ENCODE measurements around the gene SUGP1. TPM values are rescaled to one million over a fixed set of nuclear protein-coding genes. Genes with fewer than 3 reads are reported as not detected.
"Not testable (repeated sequence)": the region's sequence is repeated elsewhere in the genome, so short reads cannot be mapped to it uniquely, and the experiment has no call there.

SUGP1 gene, protein sequence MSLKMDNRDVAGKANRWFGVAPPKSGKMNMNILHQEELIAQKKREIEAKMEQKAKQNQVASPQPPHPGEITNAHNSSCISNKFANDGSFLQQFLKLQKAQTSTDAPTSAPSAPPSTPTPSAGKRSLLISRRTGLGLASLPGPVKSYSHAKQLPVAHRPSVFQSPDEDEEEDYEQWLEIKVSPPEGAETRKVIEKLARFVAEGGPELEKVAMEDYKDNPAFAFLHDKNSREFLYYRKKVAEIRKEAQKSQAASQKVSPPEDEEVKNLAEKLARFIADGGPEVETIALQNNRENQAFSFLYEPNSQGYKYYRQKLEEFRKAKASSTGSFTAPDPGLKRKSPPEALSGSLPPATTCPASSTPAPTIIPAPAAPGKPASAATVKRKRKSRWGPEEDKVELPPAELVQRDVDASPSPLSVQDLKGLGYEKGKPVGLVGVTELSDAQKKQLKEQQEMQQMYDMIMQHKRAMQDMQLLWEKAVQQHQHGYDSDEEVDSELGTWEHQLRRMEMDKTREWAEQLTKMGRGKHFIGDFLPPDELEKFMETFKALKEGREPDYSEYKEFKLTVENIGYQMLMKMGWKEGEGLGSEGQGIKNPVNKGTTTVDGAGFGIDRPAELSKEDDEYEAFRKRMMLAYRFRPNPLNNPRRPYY
- 10 to 100 TPM; 61.1 to 69.6 TPM for total RNA-seq

DNA sequence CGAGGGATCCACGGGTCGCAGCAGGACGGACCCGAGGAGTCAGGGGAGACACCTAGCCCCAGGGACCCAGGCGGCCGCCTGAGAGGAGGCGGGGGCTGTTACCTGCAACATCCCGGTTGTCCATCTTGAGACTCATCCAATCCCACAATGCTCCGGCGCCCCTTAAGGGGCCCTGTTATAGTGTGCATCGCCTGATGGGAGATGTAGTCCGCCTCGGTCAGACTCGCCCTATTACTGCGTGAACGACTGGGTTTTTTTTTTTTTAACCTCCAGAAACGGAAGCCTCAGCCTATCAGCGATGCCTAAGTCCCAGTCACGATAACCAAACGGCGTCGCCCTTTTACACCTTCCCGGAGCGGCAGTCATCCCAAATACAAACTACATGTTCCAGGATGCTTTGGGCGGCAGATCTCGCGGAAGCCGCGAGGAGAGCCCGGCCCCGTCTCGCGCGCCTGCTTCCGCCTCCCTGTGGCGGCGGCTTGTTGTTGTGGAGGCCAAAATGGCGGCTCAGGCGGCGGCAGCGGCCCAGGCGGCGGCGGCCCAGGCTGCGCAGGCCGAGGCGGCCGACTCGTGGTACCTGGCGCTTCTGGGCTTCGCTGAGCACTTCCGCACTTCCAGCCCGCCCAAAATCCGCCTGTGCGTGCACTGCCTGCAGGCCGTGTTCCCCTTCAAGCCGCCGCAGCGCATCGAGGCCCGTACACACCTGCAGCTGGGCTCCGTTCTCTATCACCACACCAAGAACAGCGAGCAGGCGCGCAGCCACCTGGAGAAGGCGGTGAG, at the start of gene SUGP1, which contains the start of gene MAU2:
Gene SUGP1 (minus strand): TSS at position 149 of the 780 bp plus-strand sequence. CDS start 13 bp downstream, at position 136.
Gene MAU2 (plus strand): TSS at position 469 of the 780 bp plus-strand sequence. CDS start 31 bp downstream, at position 500.
- Mint-ChIP-seq H3K4me1 (ENCODE audit: low read depth in 2 of 2) (peaks cover 17 to 29% of the 10 kb centered on the region in 2 donors), H3K4me3 (peak within 1 kb of the TSS; percentile 97), H3K27ac (peak within 1 kb of the TSS; percentile 87 to 97), H3K9me3 (no peaks in the 10 kb centered on the region), H3K27me3 (no peaks in the 10 kb centered on the region), H3K36me3 (peaks cover 7% of the 10 kb centered on the region)
- DNase-seq (ENCODE audit: low spot score) = peak; percentile 92
- ATAC-seq = peak; percentile 96 to 97

GRCh38 chr19:19368087-19368486, 47.8 kb upstream of the SUGP1 start:
- Mint-ChIP-seq H3K4me3 (no peak overlapping the region), H3K4me1 (ENCODE audit: low read depth in 2 of 2) (peaks cover 12 to 18% of the 10 kb centered on the region in 2 donors), H3K27me3 (no peaks in the 10 kb centered on the region), H3K9me3 (no peaks in the 10 kb centered on the region), H3K36me3 (no peaks in the 10 kb centered on the region), H3K27ac (no peak overlapping the region)
- DNase-seq (ENCODE audit: low spot score) = no peak
- ATAC-seq = no peak

- no peaks in the 10 kb centered on the region for H3K27me3 Mint-ChIP-seq
- peak; percentile 87 for DNase-seq (ENCODE audit: low spot score)
Observed at GRCh38 chr19:19366434-19367396, 46.4 kb upstream of the SUGP1 start.

GRCh38 chr19:19362075-19362474, 41.8 kb upstream of the SUGP1 start:
- Mint-ChIP-seq H3K27me3 (no peaks in the 10 kb centered on the region), H3K27ac (peak overlapping the region; percentile 37 to 48), H3K4me1 (ENCODE audit: low read depth in 2 of 2) (peaks cover 17% of the 10 kb centered on the region in 2 donors), H3K9me3 (no peaks in the 10 kb centered on the region), H3K36me3 (no peaks in the 10 kb centered on the region), H3K4me3 (no peak overlapping the region)
- no peak for ATAC-seq
- no peak for DNase-seq (ENCODE audit: low spot score)

More at GRCh38 chr19:19366434-19367396, 46.4 kb upstream of the SUGP1 start:
- Mint-ChIP-seq H3K9me3 (no peaks in the 10 kb centered on the region), H3K27ac (peak overlapping the region; percentile 41 to 76), H3K36me3 (no peaks in the 10 kb centered on the region), H3K4me1 (ENCODE audit: low read depth in 2 of 2) (peaks cover 12 to 13% of the 10 kb centered on the region in 2 donors), H3K4me3 (peak overlapping the region; percentile 39)
- ATAC-seq = peak; percentile 91 to 92

DNA sequence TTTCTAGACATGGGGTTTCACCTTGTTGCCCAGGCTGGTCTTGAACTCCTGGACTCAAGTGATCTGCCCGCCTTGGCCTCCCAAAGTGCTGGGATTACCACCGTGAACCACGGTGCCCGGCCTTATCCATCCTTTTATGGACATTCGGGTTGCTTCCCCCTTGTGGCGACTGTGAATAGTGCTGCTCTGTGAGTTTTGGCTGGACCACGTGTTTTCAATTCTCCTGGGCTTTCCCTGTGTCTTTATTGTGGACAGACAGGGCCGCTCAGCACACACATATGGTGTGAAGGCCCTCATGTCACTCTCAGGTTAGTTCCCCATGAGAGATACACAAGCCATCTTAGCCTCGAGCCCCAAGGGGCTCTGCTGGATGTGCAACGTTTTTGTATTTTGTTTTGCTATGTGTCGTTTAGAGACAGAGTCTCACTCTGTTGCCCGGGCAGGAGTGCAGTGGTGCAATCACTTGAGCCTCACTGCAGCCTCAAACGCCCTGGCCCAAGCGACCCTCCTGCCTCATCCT, 40.8 kb upstream of the SUGP1 start:
- peak overlapping the region; percentile 51 for H3K4me3 Mint-ChIP-seq
- peak overlapping the region; percentile 64 to 67 for H3K27ac Mint-ChIP-seq
- H3K36me3 Mint-ChIP-seq = no peaks in the 10 kb centered on the region
- ATAC-seq (peak; percentile 81), DNase-seq (ENCODE audit: low spot score) (peak; percentile 72)
- no peaks in the 10 kb centered on the region for H3K9me3 Mint-ChIP-seq
- H3K4me1 Mint-ChIP-seq (ENCODE audit: low read depth in 2 of 2) = peaks cover 12 to 17% of the 10 kb centered on the region in 2 donors
- H3K27me3 Mint-ChIP-seq = no peaks in the 10 kb centered on the region

DNA sequence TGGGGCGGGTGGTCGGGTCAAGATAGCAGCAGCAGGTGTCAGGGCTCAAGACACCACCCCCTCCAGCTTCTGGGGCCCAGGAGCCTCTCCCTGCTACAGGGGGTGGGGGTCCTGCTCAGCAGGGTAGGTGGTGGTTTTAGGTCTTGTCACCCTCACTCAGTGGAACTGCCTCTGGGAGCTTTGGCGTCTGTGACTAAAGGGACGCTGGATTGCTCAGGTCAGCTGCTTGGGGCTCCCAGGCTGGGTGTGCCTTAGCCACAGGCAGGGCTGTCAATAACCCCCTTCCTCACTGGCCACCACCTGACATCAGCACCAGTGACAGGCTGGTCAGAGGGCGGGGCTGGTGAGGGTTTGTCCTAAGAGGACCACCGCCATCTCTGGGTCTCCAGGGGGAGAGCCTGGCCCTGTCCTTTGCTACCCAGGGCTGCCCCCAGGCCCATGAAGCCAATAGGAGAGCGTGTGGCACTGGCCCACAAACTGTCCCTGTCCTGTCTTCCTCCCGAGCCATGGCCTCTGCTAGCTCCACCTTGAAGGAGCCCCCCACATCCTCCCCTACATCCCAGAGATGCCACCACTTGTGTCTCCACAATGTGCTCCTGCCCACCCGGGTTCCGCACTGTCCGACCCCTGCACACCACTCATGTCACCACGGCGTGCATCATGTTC, 36.7 kb upstream of the SUGP1 start:
- H3K9me3 Mint-ChIP-seq = no peaks in the 10 kb centered on the region
- peaks cover 5 to 8% of the 10 kb centered on the region in 2 donors for H3K4me1 Mint-ChIP-seq (ENCODE audit: low read depth in 2 of 2)
- no peak for DNase-seq (ENCODE audit: low spot score)
- no peak overlapping the region for H3K27ac Mint-ChIP-seq
- no peaks in the 10 kb centered on the region for H3K36me3 Mint-ChIP-seq
- no peak overlapping the region for H3K4me3 Mint-ChIP-seq
- no peak for ATAC-seq
- no peaks in the 10 kb centered on the region for H3K27me3 Mint-ChIP-seq

DNA sequence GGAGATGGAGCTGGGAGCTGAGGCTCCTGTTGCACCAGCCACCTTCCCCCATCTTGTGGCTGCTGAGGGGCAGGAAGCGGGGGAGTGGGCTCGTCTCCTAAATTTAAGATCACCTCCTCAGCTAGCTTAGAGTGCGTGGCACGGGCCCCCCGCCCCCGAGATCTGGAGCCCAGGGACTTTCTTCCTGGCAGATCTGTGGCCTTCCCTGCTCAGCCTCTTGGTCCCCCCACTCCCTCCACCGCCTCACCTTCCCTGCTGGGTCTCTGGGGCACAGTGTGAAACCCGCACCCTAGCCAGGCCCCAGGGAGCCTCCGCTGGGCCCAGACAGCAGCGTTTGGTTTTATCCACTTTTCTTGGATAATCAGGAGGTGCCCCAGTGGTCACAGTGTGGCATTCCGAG, 36.2 kb upstream of the SUGP1 start:
- H3K36me3 Mint-ChIP-seq = no peaks in the 10 kb centered on the region
- H3K9me3 Mint-ChIP-seq = no peaks in the 10 kb centered on the region
- H3K27ac Mint-ChIP-seq = no peak overlapping the region
- peaks cover 5% of the 10 kb centered on the region in 2 donors for H3K4me1 Mint-ChIP-seq (ENCODE audit: low read depth in 2 of 2)
- no peak for DNase-seq (ENCODE audit: low spot score)
- H3K27me3 Mint-ChIP-seq = no peaks in the 10 kb centered on the region
- no peak overlapping the region for H3K4me3 Mint-ChIP-seq
- ATAC-seq = no peak

GRCh38 chr19:19355606-19356139, 35.4 kb upstream of the SUGP1 start:
- Mint-ChIP-seq H3K9me3 (no peaks in the 10 kb centered on the region), H3K27me3 (no peaks in the 10 kb centered on the region), H3K36me3 (no peaks in the 10 kb centered on the region), H3K4me3 (no peak overlapping the region), H3K27ac (no peak overlapping the region), H3K4me1 (ENCODE audit: low read depth in 2 of 2) (no peaks in the 10 kb centered on the region)
- ATAC-seq (peak in 1 of 2 donors; percentile 12), DNase-seq (ENCODE audit: low spot score) (no peak)

DNA sequence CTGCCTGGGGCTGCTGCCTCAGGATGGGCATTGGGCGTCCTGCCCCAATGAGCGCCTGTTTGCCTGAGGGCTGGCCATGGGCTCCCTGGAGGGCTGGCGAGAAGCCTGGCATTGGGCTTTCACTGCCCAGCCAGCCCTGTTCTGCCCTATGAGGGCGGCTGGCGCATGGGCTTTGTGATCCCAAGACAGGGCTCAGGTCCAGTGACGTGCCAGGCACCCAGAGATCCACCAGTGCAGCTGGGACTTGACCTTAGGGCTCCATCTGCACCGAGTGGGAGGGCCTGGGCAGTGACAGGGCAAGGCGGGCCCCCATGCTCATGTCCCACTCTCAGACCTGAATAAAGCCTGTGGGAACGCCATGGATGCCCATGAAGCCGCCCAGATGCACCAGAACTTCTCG, 34.6 kb upstream of the SUGP1 start:
- no peaks in the 10 kb centered on the region for H3K4me1 Mint-ChIP-seq (ENCODE audit: low read depth in 2 of 2)
- no peaks in the 10 kb centered on the region for H3K9me3 Mint-ChIP-seq
- no peaks in the 10 kb centered on the region for H3K36me3 Mint-ChIP-seq

GRCh38 chr19:19354007-19354406, 33.7 kb upstream of the SUGP1 start:
- ATAC-seq = no peak
- Mint-ChIP-seq H3K4me3 (no peak overlapping the region), H3K4me1 (ENCODE audit: low read depth in 2 of 2) (no peaks in the 10 kb centered on the region), H3K27me3 (no peaks in the 10 kb centered on the region), H3K9me3 (no peaks in the 10 kb centered on the region), H3K27ac (no peak overlapping the region), H3K36me3 (no peaks in the 10 kb centered on the region)
- DNase-seq (ENCODE audit: low spot score) = no peak

More for the DNA sequence above, 34.6 kb upstream of the SUGP1 start:
- DNase-seq (ENCODE audit: low spot score) (no peak), ATAC-seq (no peak)
- no peak overlapping the region for H3K4me3 Mint-ChIP-seq
- no peak overlapping the region for H3K27ac Mint-ChIP-seq
- no peaks in the 10 kb centered on the region for H3K27me3 Mint-ChIP-seq

DNA sequence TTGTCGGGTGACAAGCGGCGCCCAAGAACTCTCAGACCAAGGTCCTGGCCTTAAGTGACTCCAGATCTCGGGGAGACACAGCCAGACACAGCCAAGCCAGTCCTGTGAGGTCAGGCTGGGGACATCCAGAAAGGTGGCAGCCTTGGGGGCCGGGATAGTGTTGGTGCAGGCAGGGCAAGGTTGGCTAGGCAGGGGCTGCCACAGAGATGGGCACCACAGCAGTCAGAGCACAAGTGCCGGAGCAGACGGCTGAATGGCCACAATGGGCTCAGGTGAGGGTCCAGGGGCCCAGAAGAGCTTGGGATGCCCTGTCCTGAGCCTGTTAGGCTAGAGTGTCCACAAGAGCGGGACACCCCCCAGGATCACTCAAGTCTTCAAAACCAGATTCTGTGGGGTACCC, 32.5 kb upstream of the SUGP1 start:
- H3K9me3 Mint-ChIP-seq = no peaks in the 10 kb centered on the region
- DNase-seq (ENCODE audit: low spot score) = no peak
- H3K27me3 Mint-ChIP-seq = no peaks in the 10 kb centered on the region

DNA sequence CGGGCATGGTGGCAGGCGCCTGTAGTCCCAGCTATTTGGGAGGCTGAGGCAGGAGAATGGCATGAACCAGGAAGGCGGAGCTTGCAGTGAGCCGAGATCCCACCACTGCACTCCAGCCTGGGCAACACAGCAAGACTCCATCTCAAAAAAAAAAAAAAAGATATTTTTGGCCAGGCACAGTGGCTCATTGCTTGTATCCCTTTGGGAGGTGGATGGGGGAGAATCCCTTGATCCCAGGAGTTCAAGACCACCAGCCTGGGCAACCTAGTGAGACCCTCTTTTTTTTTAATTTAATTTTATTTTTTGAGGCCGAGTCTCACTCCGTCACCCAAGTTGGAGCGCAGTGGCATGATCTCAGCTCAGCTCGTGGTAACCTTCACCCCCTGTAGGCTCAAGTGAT, 30.4 kb upstream of the SUGP1 start:
- DNase-seq (ENCODE audit: low spot score); H3K4me3 Mint-ChIP-seq; H3K36me3 Mint-ChIP-seq; ATAC-seq; H3K4me1 Mint-ChIP-seq (ENCODE audit: low read depth in 2 of 2); H3K27me3 Mint-ChIP-seq; H3K27ac Mint-ChIP-seq; H3K9me3 Mint-ChIP-seq: not testable (repeated sequence)

More for the DNA sequence above, 32.5 kb upstream of the SUGP1 start:
- H3K36me3 Mint-ChIP-seq = no peaks in the 10 kb centered on the region
- H3K4me1 Mint-ChIP-seq (ENCODE audit: low read depth in 2 of 2) = no peaks in the 10 kb centered on the region
- no peak overlapping the region for H3K27ac Mint-ChIP-seq
- no peak overlapping the region for H3K4me3 Mint-ChIP-seq
- ATAC-seq = no peak
